Measurements from ENCODE around the gene BIN1.

- TF ChIP-seq, protein P1, sequence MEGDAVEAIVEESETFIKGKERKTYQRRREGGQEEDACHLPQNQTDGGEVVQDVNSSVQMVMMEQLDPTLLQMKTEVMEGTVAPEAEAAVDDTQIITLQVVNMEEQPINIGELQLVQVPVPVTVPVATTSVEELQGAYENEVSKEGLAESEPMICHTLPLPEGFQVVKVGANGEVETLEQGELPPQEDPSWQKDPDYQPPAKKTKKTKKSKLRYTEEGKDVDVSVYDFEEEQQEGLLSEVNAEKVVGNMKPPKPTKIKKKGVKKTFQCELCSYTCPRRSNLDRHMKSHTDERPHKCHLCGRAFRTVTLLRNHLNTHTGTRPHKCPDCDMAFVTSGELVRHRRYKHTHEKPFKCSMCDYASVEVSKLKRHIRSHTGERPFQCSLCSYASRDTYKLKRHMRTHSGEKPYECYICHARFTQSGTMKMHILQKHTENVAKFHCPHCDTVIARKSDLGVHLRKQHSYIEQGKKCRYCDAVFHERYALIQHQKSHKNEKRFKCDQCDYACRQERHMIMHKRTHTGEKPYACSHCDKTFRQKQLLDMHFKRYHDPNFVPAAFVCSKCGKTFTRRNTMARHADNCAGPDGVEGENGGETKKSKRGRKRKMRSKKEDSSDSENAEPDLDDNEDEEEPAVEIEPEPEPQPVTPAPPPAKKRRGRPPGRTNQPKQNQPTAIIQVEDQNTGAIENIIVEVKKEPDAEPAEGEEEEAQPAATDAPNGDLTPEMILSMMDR (IDR thresholded peaks at IDR 0.05) = no peak
- TF ChIP-seq POLR2A (IDR thresholded peaks at IDR 0.05) = no peak
Measured at GRCh38 chr2:127050803-127051115, 56.2 kb downstream of the BIN1 start.
